WTC11 (cell line): ENCODE results near the gene NDUFV2. TPM values are rescaled to one million over a fixed set of nuclear protein-coding genes. Genes with fewer than 3 reads are reported as not detected.

Experiments used
- ATAC-seq: fragments of 200-7000 bp; cut with Tn5 transposase; 2 replicates; pipeline ENCODE4 v1.10.0; 2021; ENCODE audit warnings: mild to moderate bottlenecking, moderate library complexity
- CTCF ChIA-PET: fragments of 300-600 bp; sonication (Branson Sonifier 250); formaldehyde crosslinking; loops from one replicate; lab custom pipeline; 2021; ENCODE audit warnings: antibody characterized with exemption; lab: Charles Lee
- POLR2A ChIA-PET: fragments of 350-600 bp; sonication (Branson Sonifier 250); formaldehyde crosslinking; loops from one replicate; lab custom pipeline; 2021; ENCODE audit warnings: antibody characterized with exemption; lab: Charles Lee
- DNase-seq: peaks from one replicate; pipeline ENCODE4 v3.0.0; 2021; ENCODE audit warnings: low spot score
- H3K27ac Mint-ChIP-seq: 2 replicates; pipeline ENCODE4 v1.8.0; 2021; ENCODE audit warnings: mixed read lengths
- H3K27me3 Mint-ChIP-seq: 2 replicates; pipeline ENCODE4 v1.8.0; 2021; ENCODE audit warnings: low read depth, mild to moderate bottlenecking, moderate library complexity, mixed read lengths
- H3K36me3 Mint-ChIP-seq: 2 replicates; pipeline ENCODE4 v1.8.0; 2021; ENCODE audit warnings: mixed read lengths
- H3K4me1 Mint-ChIP-seq: 2 replicates; pipeline ENCODE4 v1.8.0; 2022; ENCODE audit warnings: mixed read lengths
- H3K4me3 Mint-ChIP-seq: 2 replicates; pipeline ENCODE4 v1.8.0; 2021; ENCODE audit warnings: mild to moderate bottlenecking, moderate library complexity, mixed read lengths
- H3K9me3 Mint-ChIP-seq: 2 replicates; pipeline ENCODE4 v1.8.0; 2021; ENCODE audit warnings: mixed read lengths
- CBFB ChIP-seq: sonication (generic); formaldehyde crosslinking; IDR thresholded peaks from 2 replicates; pipeline ENCODE4 v1.8.1; 2022; ENCODE audit warnings: mild to moderate bottlenecking, low read depth, missing genetic modification reagents
- EMX1 ChIP-seq: fragments of 250-450 bp; sonication (Bioruptor Pico); IDR thresholded peaks from 2 replicates; pipeline ENCODE4 v1.8.0; 2021; ENCODE audit warnings: mild to moderate bottlenecking
- GTF2I ChIP-seq: fragments of 250-450 bp; sonication (Bioruptor Pico); conservative IDR thresholded peaks from 2 replicates; pipeline ENCODE4 v1.4.0; 2021; ENCODE audit warnings: mild to moderate bottlenecking
- MYBL2 ChIP-seq: sonication (generic); formaldehyde crosslinking; IDR thresholded peaks from 2 replicates; pipeline ENCODE4 v1.8.1; 2023; ENCODE audit warnings: mild to moderate bottlenecking, moderate library complexity, missing genetic modification reagents
- NR1H2 ChIP-seq: sonication (generic); formaldehyde crosslinking; IDR thresholded peaks from 2 replicates; pipeline ENCODE4 v1.9.0; 2021; ENCODE audit warnings: mild to moderate bottlenecking, moderate library complexity, missing genetic modification reagents
- PREB ChIP-seq: sonication (generic); formaldehyde crosslinking; IDR thresholded peaks from 2 replicates; pipeline ENCODE4 v1.8.1; 2022; ENCODE audit warnings: mild to moderate bottlenecking, missing genetic modification reagents, moderate library complexity, borderline replicate concordance
- RELA ChIP-seq: sonication (generic); formaldehyde crosslinking; IDR thresholded peaks from 2 replicates; pipeline ENCODE4 v1.8.1; 2022; ENCODE audit warnings: missing genetic modification reagents, mild to moderate bottlenecking, borderline replicate concordance
- TCF7 ChIP-seq: sonication (generic); formaldehyde crosslinking; IDR thresholded peaks from 2 replicates; pipeline ENCODE4 v1.8.0; 2022; ENCODE audit warnings: mild to moderate bottlenecking, low read depth, missing genetic modification reagents, moderate library complexity
- TEAD4 ChIP-seq: sonication (generic); formaldehyde crosslinking; IDR thresholded peaks from 2 replicates; pipeline ENCODE4 v1.8.0; 2022; ENCODE audit warnings: mild to moderate bottlenecking, missing genetic modification reagents
- ZBTB21 ChIP-seq: sonication (generic); formaldehyde crosslinking; IDR thresholded peaks from 2 replicates; pipeline ENCODE4 v1.8.1; 2023; ENCODE audit warnings: mild to moderate bottlenecking, missing genetic modification reagents, borderline replicate concordance
- ZNF138 ChIP-seq: sonication (generic); formaldehyde crosslinking; conservative IDR thresholded peaks from 2 replicates; pipeline ENCODE4 v1.8.1; 2022; ENCODE audit warnings: mild to moderate bottlenecking, moderate library complexity, missing genetic modification reagents
- ZNF396 ChIP-seq: fragments of 250-450 bp; sonication (Bioruptor Pico); IDR thresholded peaks from 2 replicates; pipeline ENCODE4 v1.8.0; 2021; ENCODE audit warnings: mild to moderate bottlenecking, moderate library complexity, borderline replicate concordance
- ZNF416 ChIP-seq: fragments of 250-450 bp; sonication (Bioruptor Pico); IDR thresholded peaks from 2 replicates; pipeline ENCODE4 v1.9.0; 2021; ENCODE audit warnings: mild to moderate bottlenecking, inconsistent platforms
- ZNF512 ChIP-seq: sonication (generic); formaldehyde crosslinking; IDR thresholded peaks from 2 replicates; pipeline ENCODE4 v1.8.1; 2022; ENCODE audit warnings: missing genetic modification reagents, borderline replicate concordance
- total RNA-seq: library from RNA; stranded (reverse); gene quantifications from 3 replicates; pipeline ENCODE4 v1.2.3, GENCODE V29; 2021
- TF ChIP-seq, protein P1 (sequence below): fragments of 200-600 bp; IDR thresholded peaks from 2 replicates; pipeline ENCODE4 v1.8.0; 2022; ENCODE audit warnings: antibody characterized with exemption
- TF ChIP-seq, protein P2 (sequence below): sonication (generic); formaldehyde crosslinking; IDR thresholded peaks from 2 replicates; pipeline ENCODE4 v1.8.1; 2022; ENCODE audit warnings: low read depth, missing genetic modification reagents, borderline replicate concordance
- TF ChIP-seq, protein P3 (sequence below): sonication (generic); formaldehyde crosslinking; IDR thresholded peaks from 2 replicates; pipeline ENCODE4 v1.8.0; 2022; ENCODE audit warnings: mild to moderate bottlenecking, missing genetic modification reagents
- TF ChIP-seq, protein P4 (sequence below): sonication (generic); formaldehyde crosslinking; IDR thresholded peaks from 2 replicates; pipeline ENCODE4 v1.8.0; 2022; ENCODE audit warnings: missing genetic modification reagents
- TF ChIP-seq, protein P5 (sequence below): sonication (generic); formaldehyde crosslinking; IDR thresholded peaks from 2 replicates; pipeline ENCODE4 v1.8.0; 2023; ENCODE audit warnings: missing genetic modification reagents

Gene NDUFV2
- total RNA-seq, 1 experiment from 2014 or later = 192 TPM

- TF ChIP-seq, protein P1, sequence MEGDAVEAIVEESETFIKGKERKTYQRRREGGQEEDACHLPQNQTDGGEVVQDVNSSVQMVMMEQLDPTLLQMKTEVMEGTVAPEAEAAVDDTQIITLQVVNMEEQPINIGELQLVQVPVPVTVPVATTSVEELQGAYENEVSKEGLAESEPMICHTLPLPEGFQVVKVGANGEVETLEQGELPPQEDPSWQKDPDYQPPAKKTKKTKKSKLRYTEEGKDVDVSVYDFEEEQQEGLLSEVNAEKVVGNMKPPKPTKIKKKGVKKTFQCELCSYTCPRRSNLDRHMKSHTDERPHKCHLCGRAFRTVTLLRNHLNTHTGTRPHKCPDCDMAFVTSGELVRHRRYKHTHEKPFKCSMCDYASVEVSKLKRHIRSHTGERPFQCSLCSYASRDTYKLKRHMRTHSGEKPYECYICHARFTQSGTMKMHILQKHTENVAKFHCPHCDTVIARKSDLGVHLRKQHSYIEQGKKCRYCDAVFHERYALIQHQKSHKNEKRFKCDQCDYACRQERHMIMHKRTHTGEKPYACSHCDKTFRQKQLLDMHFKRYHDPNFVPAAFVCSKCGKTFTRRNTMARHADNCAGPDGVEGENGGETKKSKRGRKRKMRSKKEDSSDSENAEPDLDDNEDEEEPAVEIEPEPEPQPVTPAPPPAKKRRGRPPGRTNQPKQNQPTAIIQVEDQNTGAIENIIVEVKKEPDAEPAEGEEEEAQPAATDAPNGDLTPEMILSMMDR = no peak
These were observed at the start of gene NDUFV2 (continued) for GRCh38 chr18:9102508-9103375.

DNA sequence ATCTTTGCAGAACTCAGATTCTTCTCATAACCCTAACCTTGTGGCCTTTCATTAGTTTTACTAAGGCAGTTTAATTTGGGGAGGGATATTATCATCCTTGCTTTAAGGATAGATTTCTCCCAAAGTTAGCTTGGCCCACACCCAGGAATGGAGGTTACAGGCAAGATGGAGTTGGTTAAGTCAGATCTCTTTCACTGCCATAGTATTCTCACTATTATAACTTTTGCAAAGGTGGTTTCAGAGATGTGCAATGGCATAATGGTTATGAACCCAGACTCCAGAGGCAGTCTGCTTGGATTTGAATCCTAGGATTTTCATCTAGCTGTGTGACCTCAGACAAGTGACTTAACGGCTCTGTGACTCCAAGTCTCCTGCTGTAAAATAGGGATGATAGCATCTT is 48.7 kb upstream of the NDUFV2 start:
- TF ChIP-seq RELA (CRISPR knock-in tag) = no peak
- TF ChIP-seq TEAD4 (CRISPR knock-in tag) = no peak
- TF ChIP-seq, protein P1 = no peak
- TF ChIP-seq PREB (CRISPR knock-in tag) = no peak
- no peak for TF ChIP-seq TCF7
- TF ChIP-seq ZNF138 (CRISPR knock-in tag) = no peak
- TF ChIP-seq, protein P2, sequence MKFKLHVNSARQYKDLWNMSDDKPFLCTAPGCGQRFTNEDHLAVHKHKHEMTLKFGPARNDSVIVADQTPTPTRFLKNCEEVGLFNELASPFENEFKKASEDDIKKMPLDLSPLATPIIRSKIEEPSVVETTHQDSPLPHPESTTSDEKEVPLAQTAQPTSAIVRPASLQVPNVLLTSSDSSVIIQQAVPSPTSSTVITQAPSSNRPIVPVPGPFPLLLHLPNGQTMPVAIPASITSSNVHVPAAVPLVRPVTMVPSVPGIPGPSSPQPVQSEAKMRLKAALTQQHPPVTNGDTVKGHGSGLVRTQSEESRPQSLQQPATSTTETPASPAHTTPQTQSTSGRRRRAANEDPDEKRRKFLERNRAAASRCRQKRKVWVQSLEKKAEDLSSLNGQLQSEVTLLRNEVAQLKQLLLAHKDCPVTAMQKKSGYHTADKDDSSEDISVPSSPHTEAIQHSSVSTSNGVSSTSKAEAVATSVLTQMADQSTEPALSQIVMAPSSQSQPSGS (CRISPR knock-in tag) = no peak
- no peak for TF ChIP-seq ZNF512 (CRISPR knock-in tag)
- TF ChIP-seq ZNF416 = no peak
- Mint-ChIP-seq H3K4me1 (no peaks in the 10 kb centered on the region), H3K27me3 (peaks cover 2% of the 10 kb centered on the region; the same call in 1 of the 2 replicates), H3K4me3 (no peak overlapping the region), H3K36me3 (peaks cover 31% of the 10 kb centered on the region), H3K27ac (no peak overlapping the region), H3K9me3 (peaks cover 49% of the 10 kb centered on the region)
- POLR2A ChIA-PET = no interaction called here
- DNase-seq (no peak), ATAC-seq (no peak)
- CTCF ChIA-PET = no interaction called here

GRCh38 chr18:9055185-9055584 is 47.3 kb upstream of the NDUFV2 start:
- ATAC-seq (no peak), DNase-seq (no peak)
- H3K36me3 Mint-ChIP-seq = peaks cover 28% of the 10 kb centered on the region
- H3K9me3 Mint-ChIP-seq = peaks cover 36% of the 10 kb centered on the region
- POLR2A ChIA-PET = no interaction called here
- no peaks in the 10 kb centered on the region; the same call in 1 of the 2 replicates for H3K27me3 Mint-ChIP-seq
- H3K4me1 Mint-ChIP-seq = no peaks in the 10 kb centered on the region
- CTCF ChIA-PET = no interaction called here
- no peak overlapping the region for H3K27ac Mint-ChIP-seq
- H3K4me3 Mint-ChIP-seq = no peak overlapping the region
- no peak for TF ChIP-seq TCF7
- TF ChIP-seq MYBL2 (CRISPR knock-in tag) = no peak
- no peak for TF ChIP-seq ZBTB21
- TF ChIP-seq CBFB (CRISPR knock-in tag) = no peak
- TF ChIP-seq, protein P3, sequence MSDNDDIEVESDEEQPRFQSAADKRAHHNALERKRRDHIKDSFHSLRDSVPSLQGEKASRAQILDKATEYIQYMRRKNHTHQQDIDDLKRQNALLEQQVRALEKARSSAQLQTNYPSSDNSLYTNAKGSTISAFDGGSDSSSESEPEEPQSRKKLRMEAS (CRISPR knock-in tag) = no peak
- TF ChIP-seq, protein P4, sequence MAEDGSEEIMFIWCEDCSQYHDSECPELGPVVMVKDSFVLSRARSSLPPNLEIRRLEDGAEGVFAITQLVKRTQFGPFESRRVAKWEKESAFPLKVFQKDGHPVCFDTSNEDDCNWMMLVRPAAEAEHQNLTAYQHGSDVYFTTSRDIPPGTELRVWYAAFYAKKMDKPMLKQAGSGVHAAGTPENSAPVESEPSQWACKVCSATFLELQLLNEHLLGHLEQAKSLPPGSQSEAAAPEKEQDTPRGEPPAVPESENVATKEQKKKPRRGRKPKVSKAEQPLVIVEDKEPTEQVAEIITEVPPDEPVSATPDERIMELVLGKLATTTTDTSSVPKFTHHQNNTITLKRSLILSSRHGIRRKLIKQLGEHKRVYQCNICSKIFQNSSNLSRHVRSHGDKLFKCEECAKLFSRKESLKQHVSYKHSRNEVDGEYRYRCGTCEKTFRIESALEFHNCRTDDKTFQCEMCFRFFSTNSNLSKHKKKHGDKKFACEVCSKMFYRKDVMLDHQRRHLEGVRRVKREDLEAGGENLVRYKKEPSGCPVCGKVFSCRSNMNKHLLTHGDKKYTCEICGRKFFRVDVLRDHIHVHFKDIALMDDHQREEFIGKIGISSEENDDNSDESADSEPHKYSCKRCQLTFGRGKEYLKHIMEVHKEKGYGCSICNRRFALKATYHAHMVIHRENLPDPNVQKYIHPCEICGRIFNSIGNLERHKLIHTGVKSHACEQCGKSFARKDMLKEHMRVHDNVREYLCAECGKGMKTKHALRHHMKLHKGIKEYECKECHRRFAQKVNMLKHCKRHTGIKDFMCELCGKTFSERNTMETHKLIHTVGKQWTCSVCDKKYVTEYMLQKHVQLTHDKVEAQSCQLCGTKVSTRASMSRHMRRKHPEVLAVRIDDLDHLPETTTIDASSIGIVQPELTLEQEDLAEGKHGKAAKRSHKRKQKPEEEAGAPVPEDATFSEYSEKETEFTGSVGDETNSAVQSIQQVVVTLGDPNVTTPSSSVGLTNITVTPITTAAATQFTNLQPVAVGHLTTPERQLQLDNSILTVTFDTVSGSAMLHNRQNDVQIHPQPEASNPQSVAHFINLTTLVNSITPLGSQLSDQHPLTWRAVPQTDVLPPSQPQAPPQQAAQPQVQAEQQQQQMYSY (CRISPR knock-in tag) = no peak
- TF ChIP-seq GTF2I = no peak
- no peak for TF ChIP-seq ZNF396 (CRISPR knock-in tag)
- TF ChIP-seq, protein P5, sequence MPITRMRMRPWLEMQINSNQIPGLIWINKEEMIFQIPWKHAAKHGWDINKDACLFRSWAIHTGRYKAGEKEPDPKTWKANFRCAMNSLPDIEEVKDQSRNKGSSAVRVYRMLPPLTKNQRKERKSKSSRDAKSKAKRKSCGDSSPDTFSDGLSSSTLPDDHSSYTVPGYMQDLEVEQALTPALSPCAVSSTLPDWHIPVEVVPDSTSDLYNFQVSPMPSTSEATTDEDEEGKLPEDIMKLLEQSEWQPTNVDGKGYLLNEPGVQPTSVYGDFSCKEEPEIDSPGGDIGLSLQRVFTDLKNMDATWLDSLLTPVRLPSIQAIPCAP = no peak
- TF ChIP-seq EMX1 (CRISPR knock-in tag) = no peak
- TF ChIP-seq NR1H2 = no peak
